Body of pancreas (tissue), 4 donors: Measurements from ENCODE around the gene SMARCA2. TPM values are rescaled to one million over a fixed set of nuclear protein-coding genes. Genes with fewer than 3 reads are reported as not detected.

Experiments
- ATAC-seq: fragments of 150-250 bp; one replicate; pipeline ENCODE4 v1.9.1; 2016
- DNase-seq, 4 donors: peaks; one replicate each; pipeline ENCODE4 v3.0.0-alpha.2; 2019
- H3K27ac ChIP-seq, 4 donors: fragments of 200-600 bp; sonication (generic); 1 replicate in 3 of 4; 2 replicates in 1 of 4; pipeline versions ENCODE4 v1.5.1 to v1.6.1; 2016 to 2019; ENCODE audit warnings: mild to moderate bottlenecking in 1 of 4, mixed read lengths in 1 of 4, moderate library complexity in 1 of 4
- H3K27me3 ChIP-seq, 2 donors: fragments of 200-600 bp; sonication (generic); one replicate each; pipeline ENCODE4 v1.6.0; 2016; ENCODE audit warnings: mild to moderate bottlenecking in 1 of 2
- H3K36me3 ChIP-seq, 2 donors: fragments of 200-600 bp; sonication (generic); replicated peaks in 1 of 2; 2 replicates each; pipeline ENCODE4 v1.5.1; 2016; ENCODE audit warnings: low read depth in 2 of 2; ENCODE audit not compliant: insufficient read depth in 1 of 2
- H3K4me1 ChIP-seq: fragments of 200-600 bp; sonication (generic); one replicate; pipeline ENCODE4 v1.6.0; 2016
- H3K4me3 ChIP-seq, 2 donors: fragments of 200-600 bp; sonication (generic); 1 replicate in 1 of 2; 2 replicates in 1 of 2; pipeline ENCODE4 v1.5.1; 2016 to 2019
- H3K9me3 ChIP-seq, 3 donors: fragments of 200-600 bp; sonication (generic); 1 replicate in 2 of 3; 2 replicates in 1 of 3; pipeline ENCODE4 v1.5.1; 2016
- CTCF ChIP-seq, 7 experiments: fragments of 450-650 bp in 4 of 7; fragments of 200-600 bp in 3 of 7; sonication (generic) in 3 of 7; IDR thresholded peaks; one replicate each; pipeline ENCODE4 v1.5.1; 2016 to 2019; ENCODE audit warnings: antibody characterized with exemption in 7 of 7
- POLR2A ChIP-seq, 3 donors: fragments of 450-650 bp; IDR thresholded peaks; one replicate each; pipeline ENCODE4 v1.6.1; 2016; ENCODE audit warnings: antibody characterized with exemption in 3 of 3, mild to moderate bottlenecking in 2 of 3
- WGBS, 2 donors: methylation state at CpG; one replicate each; pipeline ENCODE4 v1.1.5; 2017; 5-methylcytosine and 5-hydroxymethylcytosine counted together
- intact Hi-C: fragments of 100-400 bp; cut with DNase I; formaldehyde crosslinking; loops from one replicate; pipeline ENCODE4 v1.15.1; 2023
- total RNA-seq, 2 donors: library from RNA; depleted of rRNA; stranded (reverse); fragments of >200 nt; gene quantifications; one replicate each; pipeline ENCODE4 v1.1.0, GENCODE V29; 2016

Gene SMARCA2
- total RNA-seq, 2 donors from 2014 or later, result 83.8 to 117 TPM

GRCh38 chr9:2109069-2109650, 94.0 kb downstream of the SMARCA2 start:
- WGBS, 2 donors, result 70 to 76% methylated on average over 2 of the region's 2 CpGs
- H3K4me3 ChIP-seq, result no peak overlapping the region
- ATAC-seq, result no peak
- H3K9me3 ChIP-seq, result no peaks in the 10 kb centered on the region
- H3K4me1 ChIP-seq, result peaks cover 6% of the 10 kb centered on the region
- intact Hi-C loops, result no loop called here
- no peak overlapping the region for H3K27ac ChIP-seq
- DNase-seq, result no peak
- H3K27me3 ChIP-seq, result no peaks in the 10 kb centered on the region
- TF ChIP-seq POLR2A (IDR thresholded peaks at IDR 0.05), result no peak
- peaks cover 0 to 13% of the 10 kb centered on the region in 2 donors for H3K36me3 ChIP-seq

- Histone ChIP-seq H3K4me1 (peaks cover 6% of the 10 kb centered on the region), H3K27ac (no peak overlapping the region), H3K9me3 (no peaks in the 10 kb centered on the region), H3K4me3 (no peak overlapping the region), H3K36me3 (peaks cover 0 to 13% of the 10 kb centered on the region in 2 donors), H3K27me3 (no peaks in the 10 kb centered on the region)
- no peak for DNase-seq
- no peak for ATAC-seq
- TF ChIP-seq CTCF (IDR thresholded peaks at IDR 0.05), result no peak
- TF ChIP-seq POLR2A (IDR thresholded peaks at IDR 0.05), result no peak
- intact Hi-C loops, result no loop called here
- WGBS, 2 donors, result 83 to 85% methylated on average over 2 of the region's 2 CpGs
Measured at GRCh38 chr9:2110036-2110435, 94.9 kb downstream of the SMARCA2 start.

- WGBS, 2 donors, result 88 to 89% methylated on average over 3 of the region's 3 CpGs
- no peaks in the 10 kb centered on the region for H3K27me3 ChIP-seq
- H3K4me3 ChIP-seq, result no peak overlapping the region
- intact Hi-C loops, result no loop called here
- H3K36me3 ChIP-seq, result peaks cover 0 to 21% of the 10 kb centered on the region in 2 donors
- ATAC-seq (no peak), DNase-seq (peak in 1 of 4 donors; percentile 12)
- H3K9me3 ChIP-seq, result no peaks in the 10 kb centered on the region
- TF ChIP-seq POLR2A (IDR thresholded peaks at IDR 0.05), result no peak
- peak in 3 of 7 experiments; percentile 25 to 35 (median 30) for TF ChIP-seq CTCF (IDR thresholded peaks at IDR 0.05)
- no peaks in the 10 kb centered on the region for H3K4me1 ChIP-seq
- H3K27ac ChIP-seq, result no peak overlapping the region
Measured at GRCh38 chr9:2116073-2116472, 100.9 kb downstream of the SMARCA2 start.

GRCh38 chr9:2117527-2117926, 102.4 kb downstream of the SMARCA2 start:
- H3K4me1 ChIP-seq, result no peaks in the 10 kb centered on the region
- 89% methylated on average over 5 to 6 of the region's 6 CpGs for WGBS, 2 donors
- H3K9me3 ChIP-seq, result no peaks in the 10 kb centered on the region
- DNase-seq, result no peak
- intact Hi-C loops, result no loop called here
- TF ChIP-seq POLR2A (IDR thresholded peaks at IDR 0.05) (no peak), CTCF (IDR thresholded peaks at IDR 0.05) (no peak)
- H3K27ac ChIP-seq, result no peak overlapping the region
- ATAC-seq, result no peak
- H3K36me3 ChIP-seq, result peaks cover 0 to 15% of the 10 kb centered on the region in 2 donors
- H3K4me3 ChIP-seq, result no peak overlapping the region
- H3K27me3 ChIP-seq, result no peaks in the 10 kb centered on the region

GRCh38 chr9:2119566-2119965, 104.4 kb downstream of the SMARCA2 start:
- Histone ChIP-seq H3K4me3 (no peak overlapping the region), H3K36me3 (peaks cover 0 to 21% of the 10 kb centered on the region in 2 donors), H3K27me3 (no peaks in the 10 kb centered on the region), H3K4me1 (no peaks in the 10 kb centered on the region), H3K27ac (no peak overlapping the region), H3K9me3 (no peaks in the 10 kb centered on the region)
- ATAC-seq (no peak), DNase-seq (no peak)
- TF ChIP-seq POLR2A (IDR thresholded peaks at IDR 0.05), result no peak
- no peak for TF ChIP-seq CTCF (IDR thresholded peaks at IDR 0.05)
- intact Hi-C loops, result no loop called here
- 89 to 90% methylated on average over 9 of the region's 9 CpGs for WGBS, 2 donors
